Measurements from ENCODE around the gene ACTR3.
"Not testable (repeated sequence)": the region's sequence is repeated elsewhere in the genome, so short reads cannot be mapped to it uniquely, and the experiment has no call there.

Gene ACTR3

GRCh38 chr2:113845261-113845660 is 44.6 kb upstream of the ACTR3 start:
- H3K36me3 ChIP-seq (ENCODE audit: insufficient read depth, low read length): no peaks in the 10 kb centered on the region
- no peak overlapping the region for H3K4me2 ChIP-seq (ENCODE audit: insufficient read depth, low read length)
- no peaks in the 10 kb centered on the region for H3K9me3 ChIP-seq (ENCODE audit: insufficient read depth, low read length, severe bottlenecking)
- no peak for ATAC-seq (ENCODE audit: insufficient read depth, low read depth)
- H4K20me1 ChIP-seq (ENCODE audit: insufficient read depth, low read length): no peaks in the 10 kb centered on the region
- H3K79me2 ChIP-seq (ENCODE audit: insufficient read depth, low read length): no peaks in the 10 kb centered on the region
- TF ChIP-seq EZH2 (IDR thresholded peaks at IDR 0.05; ENCODE audit: borderline replicate concordance, low read depth, low read length, severe bottlenecking) (no peak), CTCF (IDR thresholded peaks at IDR 0.05; ENCODE audit: borderline replicate concordance, extremely low read depth, low read length, poor library complexity, severe bottlenecking) (no peak)
- no peak overlapping the region for H3K27ac ChIP-seq (ENCODE audit: low read length)
- no peak overlapping the region for H2AFZ ChIP-seq (ENCODE audit: low read depth, low read length)
- no peaks in the 10 kb centered on the region for H3K4me1 ChIP-seq (ENCODE audit: insufficient read depth, low read length)
- H3K9ac ChIP-seq (ENCODE audit: low read depth, low read length): no peak overlapping the region
- H3K4me3 ChIP-seq (ENCODE audit: low read depth in 1 of 2, low read length in 2 of 2): no peak overlapping the region
- no peaks in the 10 kb centered on the region for H3K27me3 ChIP-seq (ENCODE audit: insufficient read depth, low read length, poor library complexity)
- no peak for DNase-seq

- not testable (repeated sequence) for ATAC-seq (ENCODE audit: insufficient read depth, low read depth); H3K9ac ChIP-seq (ENCODE audit: low read depth, low read length); H3K4me3 ChIP-seq (ENCODE audit: low read depth in 1 of 2, low read length in 2 of 2); H2AFZ ChIP-seq (ENCODE audit: low read depth, low read length); H3K36me3 ChIP-seq (ENCODE audit: insufficient read depth, low read length); H3K4me1 ChIP-seq (ENCODE audit: insufficient read depth, low read length); H3K79me2 ChIP-seq (ENCODE audit: insufficient read depth, low read length); DNase-seq; H3K4me2 ChIP-seq (ENCODE audit: insufficient read depth, low read length); H4K20me1 ChIP-seq (ENCODE audit: insufficient read depth, low read length); H3K9me3 ChIP-seq (ENCODE audit: insufficient read depth, low read length, severe bottlenecking); H3K27me3 ChIP-seq (ENCODE audit: insufficient read depth, low read length, poor library complexity); H3K27ac ChIP-seq (ENCODE audit: low read length)
These were observed 44.1 kb upstream of the ACTR3 start for GRCh38 chr2:113845796-113846195.

DNA sequence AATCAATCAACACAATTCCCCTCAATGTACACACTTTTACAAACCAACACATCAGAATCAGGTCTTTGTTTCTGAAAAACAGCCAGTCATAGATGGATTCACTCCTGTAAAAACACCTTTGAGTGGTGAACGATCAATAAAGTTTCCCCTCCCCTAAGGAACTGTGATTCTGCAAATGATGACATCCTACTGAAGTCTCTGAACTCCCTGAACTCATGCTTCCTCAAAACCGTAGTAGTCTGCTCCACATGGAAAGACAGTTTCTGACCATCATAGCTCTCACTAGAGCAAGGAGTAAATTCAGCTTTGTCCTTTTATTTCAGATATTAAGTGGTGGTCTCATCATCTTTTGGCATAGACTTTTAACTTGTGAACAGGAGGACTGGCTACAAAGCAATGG is 43.5 kb upstream of the ACTR3 start:
- no peak overlapping the region for H3K27ac ChIP-seq (ENCODE audit: low read length)
- H3K27me3 ChIP-seq (ENCODE audit: insufficient read depth, low read length, poor library complexity): no peaks in the 10 kb centered on the region
- H3K4me3 ChIP-seq (ENCODE audit: low read depth in 1 of 2, low read length in 2 of 2): no peak overlapping the region
- no peaks in the 10 kb centered on the region for H3K9me3 ChIP-seq (ENCODE audit: insufficient read depth, low read length, severe bottlenecking)
- H3K4me1 ChIP-seq (ENCODE audit: insufficient read depth, low read length): no peaks in the 10 kb centered on the region
- no peak overlapping the region for H3K9ac ChIP-seq (ENCODE audit: low read depth, low read length)
- no peak for DNase-seq
- H3K79me2 ChIP-seq (ENCODE audit: insufficient read depth, low read length): no peaks in the 10 kb centered on the region
- no peaks in the 10 kb centered on the region for H3K36me3 ChIP-seq (ENCODE audit: insufficient read depth, low read length)
- TF ChIP-seq EZH2 (IDR thresholded peaks at IDR 0.05; ENCODE audit: borderline replicate concordance, low read depth, low read length, severe bottlenecking): no peak
- TF ChIP-seq CTCF (IDR thresholded peaks at IDR 0.05; ENCODE audit: borderline replicate concordance, extremely low read depth, low read length, poor library complexity, severe bottlenecking): no peak
- H3K4me2 ChIP-seq (ENCODE audit: insufficient read depth, low read length): no peak overlapping the region
- no peaks in the 10 kb centered on the region for H4K20me1 ChIP-seq (ENCODE audit: insufficient read depth, low read length)
- no peak overlapping the region for H2AFZ ChIP-seq (ENCODE audit: low read depth, low read length)
- no peak for ATAC-seq (ENCODE audit: insufficient read depth, low read depth)

DNA sequence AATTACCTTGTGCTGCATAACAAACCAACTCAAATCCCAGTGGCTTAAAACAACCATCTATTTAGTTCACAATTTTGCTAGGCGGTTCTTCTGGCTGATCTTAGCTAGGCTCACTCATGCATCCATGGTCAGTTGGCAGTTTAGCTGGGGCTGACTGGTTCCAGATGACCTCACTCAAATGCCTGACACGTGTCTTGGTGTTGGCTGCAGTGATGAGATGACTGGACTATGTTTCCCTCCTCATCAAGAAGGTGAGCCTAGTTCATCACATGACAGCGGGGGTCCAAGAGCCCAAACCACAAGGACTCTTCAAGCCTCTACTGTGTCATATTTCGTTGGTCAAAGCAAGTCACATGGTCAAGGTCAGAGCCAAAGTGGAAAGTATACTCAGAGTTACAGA is 42.7 kb upstream of the ACTR3 start:
- no peak overlapping the region for H3K27ac ChIP-seq (ENCODE audit: low read length)

More for the DNA sequence above, 42.7 kb upstream of the ACTR3 start:
- TF ChIP-seq EZH2 (IDR thresholded peaks at IDR 0.05; ENCODE audit: borderline replicate concordance, low read depth, low read length, severe bottlenecking): no peak
- TF ChIP-seq CTCF (IDR thresholded peaks at IDR 0.05; ENCODE audit: borderline replicate concordance, extremely low read depth, low read length, poor library complexity, severe bottlenecking): no peak
- DNase-seq (no peak), ATAC-seq (ENCODE audit: insufficient read depth, low read depth) (no peak)
- no peak overlapping the region for H3K9ac ChIP-seq (ENCODE audit: low read depth, low read length)
- H2AFZ ChIP-seq (ENCODE audit: low read depth, low read length): no peak overlapping the region
- H4K20me1 ChIP-seq (ENCODE audit: insufficient read depth, low read length): no peaks in the 10 kb centered on the region
- H3K9me3 ChIP-seq (ENCODE audit: insufficient read depth, low read length, severe bottlenecking): no peaks in the 10 kb centered on the region
- H3K4me2 ChIP-seq (ENCODE audit: insufficient read depth, low read length): no peak overlapping the region
- H3K4me1 ChIP-seq (ENCODE audit: insufficient read depth, low read length): no peaks in the 10 kb centered on the region
- no peak overlapping the region for H3K4me3 ChIP-seq (ENCODE audit: low read depth in 1 of 2, low read length in 2 of 2)
- no peaks in the 10 kb centered on the region for H3K36me3 ChIP-seq (ENCODE audit: insufficient read depth, low read length)
- H3K79me2 ChIP-seq (ENCODE audit: insufficient read depth, low read length): no peaks in the 10 kb centered on the region
- no peaks in the 10 kb centered on the region for H3K27me3 ChIP-seq (ENCODE audit: insufficient read depth, low read length, poor library complexity)

All from DND-41 (cell line).